ENCODE results near the gene ANXA2.

ANXA2 gene

DNA sequence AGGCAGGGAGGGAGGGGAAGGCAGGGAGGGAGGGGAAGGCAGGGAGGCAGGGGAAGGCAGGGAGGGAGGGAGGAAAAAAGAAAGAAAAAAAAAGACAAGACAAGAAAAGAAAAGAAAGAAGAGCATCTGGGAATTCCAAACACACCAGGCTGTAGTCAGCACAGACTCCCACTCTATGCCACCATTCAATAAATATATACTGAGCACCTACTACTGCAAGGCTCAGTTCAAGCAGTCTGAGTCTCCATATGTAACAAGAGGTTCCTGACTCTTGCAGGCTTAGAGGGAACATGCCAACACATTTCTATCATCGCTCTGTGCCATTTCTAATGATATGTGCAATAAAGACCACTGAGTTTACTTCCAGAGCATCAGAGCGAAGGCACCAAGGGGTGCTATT lies 47.7 kb downstream of the ANXA2 start:
- Histone ChIP-seq H3K9me3 (no peaks in the 10 kb centered on the region), H3K27me3 (no peaks in the 10 kb centered on the region), H3K36me3 (peaks cover 83 to 97% (median 92%) of the 10 kb centered on the region in 3 donors), H3K4me3 (no peak overlapping the region), H3K27ac (no peak overlapping the region), H3K4me1 (peaks cover 0 to 21% (median 3%) of the 10 kb centered on the region in 4 donors)
- intact Hi-C loops (cut with DNase I; ENCODE audit: low total_unique reads): no loop called here
- TF ChIP-seq CTCF (IDR thresholded peaks at IDR 0.05): no peak
- DNase-seq: no peak

GRCh38 chr15:60349589-60349988 lies 48.2 kb downstream of the ANXA2 start:
- intact Hi-C loops (cut with DNase I; ENCODE audit: low total_unique reads): no loop called here
- Histone ChIP-seq H3K27ac (no peak overlapping the region), H3K4me3 (no peak overlapping the region), H3K4me1 (peaks cover 0 to 26% (median 8%) of the 10 kb centered on the region in 4 donors), H3K36me3 (peaks cover 77 to 96% (median 87%) of the 10 kb centered on the region in 3 donors), H3K27me3 (no peaks in the 10 kb centered on the region), H3K9me3 (no peaks in the 10 kb centered on the region)
- no peak for TF ChIP-seq CTCF (IDR thresholded peaks at IDR 0.05)
- no peak for DNase-seq

GRCh38 chr15:60347480-60348049 lies 50.2 kb downstream of the ANXA2 start:
- intact Hi-C loops (cut with DNase I; ENCODE audit: low total_unique reads): no loop called here
- Histone ChIP-seq H3K4me3 (no peak overlapping the region), H3K27ac (no peak overlapping the region), H3K27me3 (no peaks in the 10 kb centered on the region), H3K9me3 (no peaks in the 10 kb centered on the region), H3K36me3 (peaks cover 57 to 76% (median 68%) of the 10 kb centered on the region in 3 donors), H3K4me1 (peaks cover 0 to 43% (median 22%) of the 10 kb centered on the region in 4 donors)
- no peak for DNase-seq
- TF ChIP-seq CTCF (IDR thresholded peaks at IDR 0.05): no peak

- Histone ChIP-seq H3K27me3 (no peaks in the 10 kb centered on the region), H3K27ac (no peak overlapping the region), H3K36me3 (peaks cover 48 to 67% (median 59%) of the 10 kb centered on the region in 3 donors), H3K9me3 (no peaks in the 10 kb centered on the region), H3K4me1 (peaks cover 0 to 43% (median 22%) of the 10 kb centered on the region in 4 donors), H3K4me3 (no peak overlapping the region)
- DNase-seq: no peak
- intact Hi-C loops (cut with DNase I; ENCODE audit: low total_unique reads): no loop called here
- TF ChIP-seq CTCF (IDR thresholded peaks at IDR 0.05): no peak
These were observed 51.1 kb downstream of the ANXA2 start for GRCh38 chr15:60346653-60347052.

DNA sequence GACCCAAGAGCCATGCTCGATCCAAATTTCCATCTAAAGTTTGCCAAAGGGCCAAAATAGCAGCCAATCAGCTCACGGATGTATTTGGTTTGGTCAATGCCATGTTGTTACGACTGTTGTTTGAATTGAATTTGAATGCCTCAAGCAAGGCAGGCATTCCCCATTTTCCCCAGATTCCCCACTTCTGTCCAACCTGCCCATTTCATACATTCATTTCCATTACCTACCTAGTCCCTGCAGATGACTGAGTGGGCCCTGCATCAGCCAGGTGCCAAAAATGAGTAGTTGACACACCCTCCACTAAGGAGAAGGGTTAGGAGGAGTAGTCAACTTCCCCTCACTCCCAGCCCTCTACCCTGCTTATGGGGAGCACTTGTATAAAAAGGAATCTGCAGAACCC lies 51.7 kb downstream of the ANXA2 start:
- H3K4me3 ChIP-seq: no peak overlapping the region
- H3K36me3 ChIP-seq: peaks cover 42 to 61% (median 53%) of the 10 kb centered on the region in 3 donors
- H3K9me3 ChIP-seq: no peaks in the 10 kb centered on the region
- H3K4me1 ChIP-seq: peaks cover 0 to 43% (median 22%) of the 10 kb centered on the region in 4 donors
- H3K27ac ChIP-seq: peak overlapping the region in 1 of 2 donors; percentile 54
- H3K27me3 ChIP-seq: no peaks in the 10 kb centered on the region
- intact Hi-C loops (cut with DNase I; ENCODE audit: low total_unique reads): no loop called here
- TF ChIP-seq CTCF (IDR thresholded peaks at IDR 0.05): no peak
- DNase-seq: no peak
